ENCODE results near the gene OSBPL5.

DNA sequence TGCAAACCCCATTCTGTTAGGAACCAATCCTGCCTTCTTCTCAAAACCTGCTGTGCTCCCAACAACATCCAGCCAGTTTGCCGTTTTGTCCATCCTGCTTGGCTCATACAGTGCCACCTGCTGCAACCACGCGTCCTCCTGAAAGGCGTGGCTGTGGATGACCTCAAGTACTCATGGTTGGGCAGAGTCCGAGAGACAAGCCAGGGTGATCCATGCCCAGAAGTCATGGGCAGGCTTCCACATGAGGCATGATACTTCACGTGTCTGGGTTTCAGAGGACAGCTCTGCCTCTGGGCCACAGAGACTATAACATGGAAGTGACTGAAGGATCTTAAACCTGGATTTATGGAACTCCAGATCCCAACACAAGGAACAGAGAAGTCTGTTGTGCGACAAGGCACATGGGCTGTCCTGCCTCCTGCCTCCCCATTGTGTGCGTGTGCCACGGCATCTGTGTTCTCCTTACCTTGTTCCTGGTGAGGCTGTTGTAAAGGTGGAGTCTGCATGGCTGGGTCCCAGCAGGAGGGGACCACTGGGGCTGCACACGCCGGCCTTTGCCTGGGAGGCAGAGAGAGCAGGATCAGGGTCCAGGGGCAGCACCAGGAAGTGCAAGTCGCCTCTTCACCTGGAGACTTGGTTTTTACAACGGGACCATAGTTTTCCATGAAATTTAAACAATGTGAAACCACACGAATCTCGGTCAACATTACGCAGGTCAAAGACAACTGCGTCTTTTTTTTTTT, 123.2 kb downstream of the OSBPL5 start:
- TF ChIP-seq MAX (IDR thresholded peaks at IDR 0.05), result no peak
- no peak for TF ChIP-seq EP300 (IDR thresholded peaks at IDR 0.05; ENCODE audit: borderline replicate concordance)
- TF ChIP-seq REST (IDR thresholded peaks at IDR 0.05; ENCODE audit: low read depth), result no peak
- no peak for TF ChIP-seq EGR1 (IDR thresholded peaks at IDR 0.05)
- TF ChIP-seq ZBTB7A (IDR thresholded peaks at IDR 0.05; ENCODE audit: low read depth), result no peak
- no peak for TF ChIP-seq YY1 (IDR thresholded peaks at IDR 0.05; ENCODE audit: low read depth)

Measured in Ishikawa (cell line).